Sigmoid colon (tissue), 3 donors: ENCODE results near the gene HEPN1.

ENCODE experiments used
- CTCF ChIP-seq, 4 experiments: fragments of 450-650 bp in 3 of 4; fragments of 200-600 bp in 1 of 4; IDR thresholded peaks; one replicate each; pipeline ENCODE4 v1.5.1; 2016 to 2019; ENCODE audit warnings: antibody characterized with exemption in 4 of 4, mild to moderate bottlenecking in 3 of 4, moderate library complexity in 2 of 4
- POLR2A ChIP-seq, 2 donors: fragments of 450-650 bp; IDR thresholded peaks; one replicate each; pipeline ENCODE4 v1.6.1; 2016; ENCODE audit warnings: antibody characterized with exemption in 2 of 2, mild to moderate bottlenecking in 2 of 2, moderate library complexity in 2 of 2

- TF ChIP-seq CTCF (IDR thresholded peaks at IDR 0.05) (no peak), POLR2A (IDR thresholded peaks at IDR 0.05) (no peak)
These were observed 19.5 kb upstream of the HEPN1 start for GRCh38 chr11:124899383-124900145.
